ENCODE data around the gene MIR17HG. TPM values are rescaled to one million over a fixed set of nuclear protein-coding genes. Genes with fewer than 3 reads are reported as not detected.
A peak's percentile ranks its signal among the peaks of the same experiment; 100 is the strongest.

Gene MIR17HG
- total RNA-seq, 2 donors from 2014 or later: 15.9 to 39.8 TPM

DNA sequence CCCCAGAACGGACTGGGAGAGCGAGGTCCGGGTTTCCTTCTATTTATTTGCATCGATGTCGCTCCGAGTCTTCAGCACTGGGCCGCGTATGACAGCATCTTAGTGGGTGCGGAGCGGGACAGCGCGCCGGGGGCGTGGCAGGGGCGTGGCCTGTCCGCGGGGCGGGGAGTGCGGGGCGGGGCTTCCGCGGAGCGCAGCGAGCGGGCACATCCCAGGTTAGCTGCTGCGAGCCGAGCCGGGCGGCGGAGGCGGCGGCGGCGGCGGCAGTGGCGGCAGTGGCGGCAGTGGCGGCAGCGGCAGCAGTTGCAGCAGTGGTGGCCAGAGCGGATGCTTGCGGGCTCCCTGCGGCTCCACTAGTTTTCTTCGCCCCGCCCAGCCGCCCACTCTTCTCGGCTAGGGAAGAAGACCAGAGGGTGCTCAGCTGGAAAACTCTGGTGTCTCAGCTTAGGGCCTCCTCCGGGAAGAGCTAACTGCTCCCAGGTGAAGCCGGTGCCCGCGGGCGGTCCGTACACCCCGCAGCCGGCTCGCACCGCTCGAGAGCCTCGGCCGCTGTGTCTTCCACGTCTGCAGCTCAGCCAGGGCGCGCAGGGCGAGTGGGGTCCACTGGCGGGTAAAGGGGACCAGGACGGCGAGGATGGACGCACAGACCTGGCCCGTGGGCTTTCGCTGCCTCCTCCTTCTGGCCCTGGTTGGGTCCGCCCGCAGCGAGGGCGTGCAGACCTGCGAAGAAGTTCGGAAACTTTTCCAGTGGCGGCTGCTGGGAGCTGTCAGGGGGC, 51.1 kb downstream of the MIR17HG start, which contains the start of gene GPC5:
Gene GPC5 (plus strand): TSS at position 209 of the 776 bp plus-strand sequence.
- H3K9me3 Mint-ChIP-seq: no peaks in the 10 kb centered on the region
- ATAC-seq (peak; percentile 99 to 100), DNase-seq (ENCODE audit: low spot score) (peak; percentile 86)
- H3K36me3 Mint-ChIP-seq: no peaks in the 10 kb centered on the region
- no peak within 1 kb of the TSS for H3K27ac Mint-ChIP-seq
- H3K4me1 Mint-ChIP-seq (ENCODE audit: low read depth in 2 of 2): peaks cover 6 to 10% of the 10 kb centered on the region in 2 donors
- peak within 1 kb of the TSS; percentile 77 for H3K4me3 Mint-ChIP-seq
- H3K27me3 Mint-ChIP-seq: peaks cover 27 to 32% of the 10 kb centered on the region in 2 donors

DNA sequence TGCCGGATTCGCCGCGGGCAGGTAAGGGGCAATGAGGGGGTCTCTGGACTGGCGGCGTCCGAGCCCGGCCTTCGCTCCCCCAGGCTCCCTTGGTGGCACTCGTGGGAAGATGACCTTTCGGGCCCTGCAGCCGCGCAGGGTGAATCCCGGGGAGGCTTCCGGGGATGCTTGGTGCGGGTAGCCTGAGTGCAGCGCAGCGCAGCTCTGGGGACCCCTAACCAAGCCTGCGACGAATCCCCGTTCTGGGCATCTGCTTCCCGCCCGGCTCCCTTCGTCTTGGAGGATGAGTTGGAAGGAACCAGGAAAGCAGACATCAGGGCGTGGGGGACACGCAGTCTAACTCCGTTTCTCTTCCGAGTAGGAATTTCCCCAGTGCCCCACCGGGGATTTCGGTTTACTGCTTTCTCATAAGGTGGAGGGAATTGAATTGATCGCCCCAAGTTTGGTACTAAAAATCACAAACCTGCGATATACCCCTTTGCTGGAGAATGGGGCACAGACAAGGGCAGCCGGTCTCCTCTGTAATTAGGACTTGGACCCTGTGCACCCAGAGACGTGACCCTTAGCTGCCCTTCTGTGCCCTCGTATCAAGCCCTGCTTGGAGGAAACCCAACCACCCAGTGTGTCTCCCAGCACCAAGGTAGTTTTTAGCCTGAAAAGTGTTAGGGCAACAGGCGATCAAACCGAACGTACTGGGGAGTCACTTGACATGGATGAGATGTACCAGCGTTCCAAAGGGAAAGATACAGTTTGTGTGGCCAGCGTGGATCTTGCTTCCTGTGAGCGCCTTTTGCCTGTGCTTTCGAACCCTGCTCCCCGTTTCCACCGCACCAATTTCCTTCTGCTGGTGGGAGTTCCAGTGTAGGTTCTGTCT, 51.9 kb downstream of the MIR17HG start:
- peaks cover 19 to 23% of the 10 kb centered on the region in 2 donors for H3K27me3 Mint-ChIP-seq
- H3K27ac Mint-ChIP-seq: no peak overlapping the region
- peak overlapping the region; percentile 77 for H3K4me3 Mint-ChIP-seq

DNA sequence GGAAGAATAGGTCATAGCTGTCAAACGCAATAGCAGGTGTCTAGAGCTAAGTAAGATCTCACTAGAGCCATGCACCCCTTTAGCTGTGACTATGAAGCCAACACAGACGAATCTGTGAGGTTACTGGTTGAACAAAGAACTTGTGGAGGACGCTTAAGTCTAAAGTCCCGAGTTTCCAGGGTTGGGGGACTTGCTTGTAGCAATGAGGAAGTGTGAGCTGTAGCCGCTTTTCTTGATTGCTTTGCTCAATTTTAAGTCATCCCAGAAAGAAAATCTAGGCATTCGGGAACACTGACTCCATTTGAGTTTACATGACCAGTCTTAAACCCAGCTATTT, 52.5 kb downstream of the MIR17HG start:
- no peaks in the 10 kb centered on the region for H3K36me3 Mint-ChIP-seq
- H3K4me3 Mint-ChIP-seq: peak overlapping the region; percentile 40
- DNase-seq (ENCODE audit: low spot score): no peak
- no peak overlapping the region for H3K27ac Mint-ChIP-seq
- no peak for ATAC-seq
- peaks cover 13 to 17% of the 10 kb centered on the region in 2 donors for H3K27me3 Mint-ChIP-seq
- no peaks in the 10 kb centered on the region for H3K9me3 Mint-ChIP-seq
- H3K4me1 Mint-ChIP-seq (ENCODE audit: low read depth in 2 of 2): peaks cover 6 to 10% of the 10 kb centered on the region in 2 donors

More for the DNA sequence above, 51.9 kb downstream of the MIR17HG start:
- DNase-seq (ENCODE audit: low spot score) (no peak), ATAC-seq (no peak)
- H3K9me3 Mint-ChIP-seq: no peaks in the 10 kb centered on the region
- no peaks in the 10 kb centered on the region for H3K36me3 Mint-ChIP-seq
- peaks cover 6 to 10% of the 10 kb centered on the region in 2 donors for H3K4me1 Mint-ChIP-seq (ENCODE audit: low read depth in 2 of 2)

DNA sequence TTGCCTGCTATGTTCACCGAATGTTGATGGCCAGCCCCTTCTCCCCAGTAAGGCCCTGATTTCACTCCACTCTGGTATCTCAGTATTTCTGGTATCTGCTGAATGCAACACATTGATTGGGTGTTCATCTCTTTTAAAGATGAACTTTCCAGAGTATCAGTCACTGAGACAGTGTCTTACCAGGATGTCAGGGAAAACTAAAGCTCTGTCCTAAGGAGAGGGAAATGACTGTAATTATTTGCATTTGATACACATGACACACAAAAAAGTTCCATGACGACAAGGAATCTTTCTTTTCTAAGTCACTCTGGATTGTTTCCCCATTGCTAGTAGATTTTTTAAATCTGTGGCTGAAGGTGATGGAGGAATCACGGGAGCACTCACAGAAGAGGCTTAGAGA, 53.2 kb downstream of the MIR17HG start:
- Mint-ChIP-seq H3K4me3 (no peak overlapping the region), H3K4me1 (ENCODE audit: low read depth in 2 of 2) (peaks cover 6 to 10% of the 10 kb centered on the region in 2 donors), H3K27me3 (peaks cover 11 to 13% of the 10 kb centered on the region in 2 donors), H3K27ac (no peak overlapping the region), H3K36me3 (no peaks in the 10 kb centered on the region), H3K9me3 (no peaks in the 10 kb centered on the region)
- DNase-seq (ENCODE audit: low spot score) (no peak), ATAC-seq (no peak)

DNA sequence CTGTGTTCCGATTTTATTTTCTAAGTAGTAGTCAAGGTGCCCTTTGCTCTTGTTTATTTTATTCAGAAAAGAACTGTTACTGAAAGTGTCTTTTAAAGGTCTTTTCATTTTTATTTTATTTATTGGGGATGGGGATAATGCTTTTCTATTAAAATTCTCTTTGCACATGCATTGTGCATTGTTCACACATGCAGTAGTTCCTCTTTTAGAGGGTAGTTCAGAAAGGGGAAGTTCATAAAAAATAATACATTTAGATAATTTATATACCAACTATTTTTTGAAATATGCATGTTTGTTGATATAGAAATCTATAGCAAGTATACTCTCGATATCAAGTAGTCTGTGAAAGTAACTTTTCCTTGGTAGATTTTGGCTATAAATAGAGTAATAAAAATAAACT, 54.4 kb downstream of the MIR17HG start:
- H3K4me1 Mint-ChIP-seq (ENCODE audit: low read depth in 2 of 2): peaks cover 10 to 11% of the 10 kb centered on the region in 2 donors
- H3K27me3 Mint-ChIP-seq: peaks cover 13% of the 10 kb centered on the region in 2 donors
- no peak overlapping the region for H3K4me3 Mint-ChIP-seq
- ATAC-seq (no peak), DNase-seq (ENCODE audit: low spot score) (no peak)
- no peaks in the 10 kb centered on the region for H3K9me3 Mint-ChIP-seq
- no peak overlapping the region for H3K27ac Mint-ChIP-seq
- no peaks in the 10 kb centered on the region for H3K36me3 Mint-ChIP-seq

Other genes with a start within 250 kb of the MIR17HG start
- 1 to 10 TPM in 1 of 2 donors, under 1 TPM in 1; 0.55 to 1.0 TPM for gene GPC5, start 50.9 kb downstream of the MIR17HG start, total RNA-seq